Neural progenitor cell (in vitro differentiated cells): ENCODE results near the gene C4BPB.

Experiments used
- CTCF ChIP-seq: fragments of 200-600 bp; sonication (generic); IDR thresholded peaks from 2 replicates; pipeline ENCODE4 v1.5.1; 2017; ENCODE audit warnings: antibody characterized with exemption, mild to moderate bottlenecking
- EZH2 ChIP-seq: fragments of 200-600 bp; sonication (generic); IDR thresholded peaks from 2 replicates; pipeline ENCODE4 v1.6.1; 2017; ENCODE audit warnings: antibody characterized with exemption, mild to moderate bottlenecking, moderate library complexity
- EZH2phosphoT487 ChIP-seq: fragments of 200-600 bp; sonication (generic); IDR thresholded peaks from 2 replicates; pipeline ENCODE4 v1.6.1; 2017; ENCODE audit warnings: antibody characterized with exemption

DNA sequence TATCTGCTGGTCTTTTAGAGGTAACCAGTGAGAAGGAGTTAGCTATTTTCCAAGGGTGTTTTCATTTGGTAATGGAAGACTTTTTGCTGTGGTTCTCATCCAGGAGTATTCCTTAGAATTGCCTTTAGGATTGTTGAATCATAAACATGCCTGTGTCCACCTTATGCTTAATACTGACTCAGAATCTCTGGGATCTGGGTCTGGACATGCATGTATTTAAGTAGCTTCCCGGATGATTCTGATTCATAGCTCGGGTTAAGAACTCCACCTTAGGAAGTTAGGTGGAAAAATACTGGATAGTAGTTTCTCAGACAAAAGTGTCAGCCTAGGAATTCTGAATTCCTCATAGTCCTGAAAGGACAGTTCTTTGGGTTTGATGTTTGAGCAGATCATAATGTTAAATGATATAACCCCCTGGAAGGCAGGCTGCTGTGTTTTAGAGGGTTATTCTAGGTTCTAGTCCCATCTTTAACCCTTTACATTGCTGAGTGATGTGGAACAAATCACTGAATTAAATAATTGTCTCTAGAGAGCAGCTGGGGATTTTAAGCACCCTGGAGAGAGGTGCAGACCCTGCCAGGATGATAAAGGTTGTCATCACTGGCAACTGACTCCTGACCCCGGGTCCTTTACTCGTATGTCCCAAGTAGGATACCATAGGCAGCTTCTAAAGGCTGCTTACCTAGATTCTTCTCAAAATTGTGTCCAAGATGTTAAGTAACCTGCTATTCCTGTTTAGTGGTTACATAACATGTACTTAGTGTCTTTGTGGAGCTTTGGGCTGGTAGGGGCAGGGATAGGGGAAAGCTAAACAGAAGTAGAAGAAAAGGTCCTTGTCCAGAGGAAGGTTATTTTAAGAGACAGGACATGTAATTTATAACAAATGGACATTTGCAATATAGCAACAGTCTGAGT, 14.5 kb upstream of the C4BPB start:
- TF ChIP-seq CTCF (no peak), EZH2phosphoT487 (no peak), EZH2 (no peak)
